GM18517 (cell line): ENCODE results near the gene UBE2O.

Experiments used
- ATAC-seq: cut with Tn5 transposase; IDR thresholded peaks from one replicate; pipeline ENCODE4 v1.9.1; 2021; ENCODE audit warnings: mild to moderate bottlenecking, moderate library complexity; ENCODE audit not compliant: unreplicated experiment

The UBE2O gene

DNA sequence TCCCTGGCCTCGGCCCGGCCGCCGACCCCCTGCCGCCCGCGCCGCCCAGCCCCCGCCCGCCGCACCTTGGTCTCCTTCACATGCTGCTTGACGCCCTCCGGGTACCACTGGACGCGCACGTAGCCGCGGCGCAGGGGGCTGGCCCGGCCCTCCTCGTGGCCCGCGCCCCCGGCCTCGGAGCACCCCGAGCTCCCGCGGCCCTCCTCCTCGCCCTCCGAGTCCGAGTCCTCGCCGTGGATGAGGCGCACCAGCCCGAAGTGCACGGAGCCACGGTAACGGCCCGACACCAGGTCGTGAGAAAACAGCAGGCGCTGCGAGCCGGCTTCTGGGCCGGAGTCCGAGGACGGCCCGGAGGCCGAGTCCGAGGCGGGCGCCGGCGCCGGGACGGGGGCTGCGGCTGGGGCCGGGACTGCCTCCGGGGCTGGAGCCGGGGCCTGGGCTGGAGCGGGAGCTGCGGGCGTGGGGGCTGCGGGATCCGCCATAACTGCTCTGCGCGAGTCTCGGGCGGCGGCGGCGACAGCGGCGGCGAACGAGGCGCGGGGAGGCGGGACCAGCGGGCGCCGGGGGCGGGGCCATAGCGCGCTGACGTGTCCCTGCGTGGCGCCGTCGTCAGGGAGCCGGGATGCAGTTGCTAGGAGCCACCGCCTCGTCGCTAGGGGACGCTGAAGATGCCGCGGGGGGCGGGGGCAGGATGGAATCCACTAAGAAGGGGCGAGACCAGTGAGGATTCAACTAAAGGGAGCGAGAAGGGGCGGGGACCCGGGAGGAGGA is at the start of gene UBE2O:
Gene UBE2O, minus strand, starts transcription at position 493 of the 771 bp plus-strand sequence. Its CDS starts 11 bp downstream, at position 482.
- peak; percentile 79 for ATAC-seq

DNA sequence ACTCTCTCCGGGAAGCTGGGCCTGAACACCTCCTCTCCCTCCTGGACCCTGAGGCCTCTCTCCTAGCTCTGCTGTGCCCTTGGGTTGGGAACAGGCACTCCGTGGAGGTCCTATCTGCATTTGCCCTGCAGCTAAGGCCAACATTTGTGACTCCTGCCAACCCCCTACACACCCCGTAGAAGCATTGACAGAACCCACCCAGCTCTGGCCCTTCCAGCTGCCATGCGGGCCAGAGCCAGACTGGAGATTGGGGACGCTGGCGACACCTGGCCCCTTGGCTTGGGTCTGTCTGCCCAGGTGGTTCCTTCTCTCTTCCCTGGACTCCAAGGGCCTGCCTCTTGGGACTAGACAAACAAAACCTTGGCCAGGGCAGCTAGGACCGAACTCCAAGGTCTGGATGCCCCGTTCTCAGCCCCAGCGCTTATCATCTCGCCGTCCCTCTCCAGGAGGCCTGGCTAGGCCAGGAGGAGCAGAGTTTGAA is 48.9 kb upstream of the UBE2O start:
- no peak for ATAC-seq

DNA sequence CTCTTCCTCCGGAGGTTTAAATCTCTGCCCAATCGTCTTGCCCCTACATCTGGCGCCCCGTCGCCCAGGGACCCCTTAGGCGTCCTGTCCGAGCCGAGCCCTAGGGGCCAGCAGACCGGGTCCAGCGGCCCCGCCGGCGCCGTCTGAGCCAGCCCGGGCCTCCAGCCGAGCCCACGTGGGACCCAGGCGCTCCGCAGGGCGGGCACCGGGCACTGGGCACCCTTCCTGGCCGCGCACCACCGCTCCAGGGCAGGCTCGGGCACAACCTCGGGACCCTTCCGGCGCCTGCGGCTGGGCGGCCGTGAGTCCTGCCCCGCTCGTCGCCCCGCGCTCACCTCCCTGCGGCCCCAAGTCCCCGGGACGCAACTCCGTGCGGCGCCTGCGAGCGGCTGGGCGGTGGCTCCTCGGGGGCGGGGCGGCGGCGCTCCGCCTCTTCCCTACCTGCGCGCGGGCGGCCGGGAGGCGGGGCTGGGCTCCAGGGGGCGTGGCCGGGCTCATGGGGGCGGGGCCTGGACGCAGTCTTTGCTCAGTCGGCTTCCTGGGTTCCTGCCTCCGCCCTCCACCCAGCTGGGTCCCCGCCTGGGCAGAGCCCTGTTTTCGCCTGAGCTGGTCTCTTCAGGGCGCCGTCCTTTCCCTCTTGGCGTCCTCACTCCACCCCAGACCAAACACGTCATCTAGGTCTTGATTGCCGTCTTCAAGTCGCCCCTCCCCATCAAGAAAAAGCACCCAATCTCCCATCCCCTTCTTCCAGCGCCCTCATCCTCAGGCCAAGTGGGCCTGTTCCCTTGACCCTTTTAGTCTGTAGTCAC is 48.3 kb upstream of the UBE2O start, which contains the start of gene RHBDF2:
Gene RHBDF2, minus strand, starts transcription at position 406 of the 809 bp plus-strand sequence. CDS start 19,899 bp downstream, outside the sequence.
- ATAC-seq = peak; percentile 55

DNA sequence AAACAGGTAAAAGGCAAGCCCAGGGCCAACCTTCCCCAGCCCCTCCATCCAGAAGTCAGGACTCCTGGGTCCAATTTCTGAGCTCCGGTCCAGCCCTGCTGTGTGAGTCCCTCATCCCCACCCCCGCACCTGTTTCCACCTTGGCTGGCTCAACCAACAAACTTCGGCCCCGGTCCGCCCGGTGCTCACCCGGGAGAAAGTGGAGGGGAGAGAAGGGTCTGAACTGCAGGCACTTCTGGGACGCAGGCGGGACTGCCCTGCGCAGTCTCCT is 47.7 kb upstream of the UBE2O start:
- ATAC-seq = no peak

DNA sequence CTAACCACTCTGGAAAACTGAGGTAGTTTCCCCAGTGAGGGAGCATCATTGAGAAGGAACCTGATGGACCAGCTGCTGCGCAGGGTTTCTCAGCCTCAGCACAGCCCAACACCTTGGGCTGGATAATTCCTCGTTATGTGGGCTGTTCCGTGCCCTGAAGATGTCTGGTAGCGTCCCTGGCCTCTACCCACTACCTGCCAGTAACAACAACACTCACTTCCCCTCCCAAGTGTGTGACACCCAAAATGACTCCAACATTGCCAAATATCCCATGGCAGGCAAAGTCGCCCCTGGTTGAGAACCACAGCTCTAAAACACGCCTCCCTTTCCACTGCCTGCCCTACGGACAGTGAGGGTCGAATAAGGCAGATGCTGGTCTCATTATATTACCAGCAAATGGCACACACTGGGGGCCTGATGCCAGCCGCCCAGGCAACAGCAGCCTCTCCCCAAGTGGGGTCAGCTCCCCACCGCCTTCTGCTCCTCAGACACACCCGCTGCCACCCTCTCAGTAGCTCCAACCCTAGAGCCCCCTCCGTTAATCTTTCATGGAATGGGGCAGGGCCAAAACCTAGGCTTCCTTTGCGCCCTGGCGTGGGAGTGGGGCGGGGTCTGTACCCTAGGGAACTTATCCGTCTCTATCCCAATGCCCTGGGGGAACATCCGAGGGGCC is 47.3 kb upstream of the UBE2O start:
- no peak for ATAC-seq

DNA sequence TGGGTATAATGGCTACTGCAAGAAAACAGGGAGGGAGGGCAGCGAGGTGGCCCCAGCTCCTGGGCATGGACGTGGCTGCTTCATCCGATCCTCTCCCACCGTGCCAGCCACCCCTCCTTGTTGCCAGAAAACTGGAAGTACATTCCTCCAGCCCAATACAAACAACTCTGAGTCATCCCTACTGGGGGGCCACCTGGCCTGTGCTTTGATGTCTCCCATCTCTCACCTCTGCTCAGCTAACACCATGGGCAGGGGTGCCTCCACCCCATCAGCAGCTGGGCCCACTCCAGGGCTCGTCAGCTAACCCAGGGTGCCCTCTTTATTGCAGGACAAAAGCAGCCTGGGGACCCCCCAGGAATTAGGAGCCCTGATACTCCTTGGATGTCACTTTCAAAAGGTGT is 46.3 kb upstream of the UBE2O start:
- ATAC-seq = no peak

DNA sequence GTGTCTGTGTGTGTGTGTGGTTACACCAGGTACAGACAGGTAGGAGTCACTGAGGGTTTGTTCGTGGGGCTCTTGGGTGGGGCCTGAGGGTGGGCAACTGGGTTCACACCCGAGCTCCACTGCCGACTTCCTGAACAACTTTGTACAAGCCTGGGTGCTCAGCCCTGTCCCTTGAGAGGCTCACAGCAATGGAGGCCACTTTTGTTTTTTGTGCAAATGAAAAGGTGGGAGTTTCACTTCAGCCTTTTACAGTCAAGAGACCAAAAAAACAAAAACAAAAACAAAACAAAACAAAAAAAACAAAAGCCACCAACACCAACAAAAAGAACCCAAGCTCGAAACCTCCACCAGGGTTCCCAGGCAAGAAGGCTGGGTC is 45.9 kb upstream of the UBE2O start:
- no peak for ATAC-seq

DNA sequence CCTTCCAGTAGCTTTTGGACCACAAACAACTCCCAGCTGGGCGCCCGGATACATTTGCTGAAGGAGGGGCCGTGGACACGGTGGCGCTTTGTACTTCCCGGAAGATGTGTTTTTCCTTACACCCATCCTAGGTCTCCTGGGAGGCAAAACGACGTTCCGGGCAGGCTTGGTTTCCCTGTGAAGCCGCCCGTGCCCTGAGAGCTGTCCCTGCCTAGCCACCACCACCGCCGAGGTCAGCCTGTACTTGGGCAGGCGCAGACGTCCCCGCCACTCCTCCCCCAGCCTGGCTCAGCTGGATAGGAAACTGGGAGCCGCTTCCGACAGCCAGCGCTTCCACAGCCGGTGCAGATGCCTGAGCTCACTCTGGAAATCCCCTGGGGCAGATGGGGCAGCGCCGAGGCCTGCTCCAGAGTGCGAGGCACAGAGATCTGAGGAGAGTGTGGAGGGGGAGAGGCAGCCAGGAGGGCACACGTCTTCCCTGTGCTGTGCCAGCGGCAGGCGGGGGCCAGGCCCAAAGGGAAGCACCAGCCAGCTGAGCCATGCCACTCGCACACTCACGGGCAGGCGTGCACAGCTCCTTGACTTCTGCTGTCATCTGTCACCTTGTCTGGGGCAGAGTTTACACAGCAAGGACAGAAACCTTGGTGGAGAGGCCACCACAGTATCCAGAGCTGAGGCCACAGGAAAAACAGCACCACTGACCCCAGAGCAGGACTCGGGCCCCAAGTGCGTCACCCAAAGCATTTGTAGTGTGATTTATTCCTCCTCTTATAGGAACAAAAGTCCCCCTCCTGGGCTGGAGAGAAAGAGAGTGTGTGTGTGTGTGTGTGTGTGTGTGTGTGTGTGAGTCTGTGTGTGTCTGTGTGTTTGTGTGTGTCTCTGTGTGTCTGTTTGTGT is 45.3 kb upstream of the UBE2O start:
- ATAC-seq = no peak

DNA sequence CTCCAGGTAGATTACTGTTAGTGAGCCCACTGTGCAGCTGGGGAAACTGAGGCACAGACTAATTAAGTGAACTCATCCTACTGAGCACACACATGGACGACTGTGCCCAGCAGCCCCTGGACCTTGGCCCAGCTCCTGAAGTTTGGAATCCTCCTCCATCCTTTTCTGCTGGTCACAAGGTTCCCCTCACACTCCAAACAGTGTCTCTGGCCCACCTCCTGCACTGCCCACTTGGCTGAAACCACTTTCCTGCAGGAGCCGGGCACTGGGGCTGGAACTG is 44.7 kb upstream of the UBE2O start:
- ATAC-seq = no peak

DNA sequence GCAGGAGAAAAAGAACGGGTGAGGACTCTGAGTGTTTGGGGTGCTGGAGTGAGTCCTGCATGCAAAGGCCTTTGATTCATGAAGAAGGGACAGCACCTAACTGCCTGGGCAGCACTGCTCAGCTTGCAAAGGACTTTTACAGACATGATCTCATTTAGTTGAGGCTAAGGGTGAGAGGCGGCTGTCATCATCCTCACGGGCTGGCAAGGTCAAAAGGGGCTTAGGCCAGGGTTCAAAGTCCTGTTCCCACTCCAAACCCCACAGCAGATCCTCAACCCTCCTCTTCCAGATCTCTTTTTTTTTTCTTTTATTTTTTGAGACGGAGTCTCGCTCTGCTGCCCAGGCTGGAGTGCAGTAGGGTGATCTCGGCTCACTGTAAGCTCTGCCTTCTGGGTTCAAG is 43.5 kb upstream of the UBE2O start:
- ATAC-seq = no peak

DNA sequence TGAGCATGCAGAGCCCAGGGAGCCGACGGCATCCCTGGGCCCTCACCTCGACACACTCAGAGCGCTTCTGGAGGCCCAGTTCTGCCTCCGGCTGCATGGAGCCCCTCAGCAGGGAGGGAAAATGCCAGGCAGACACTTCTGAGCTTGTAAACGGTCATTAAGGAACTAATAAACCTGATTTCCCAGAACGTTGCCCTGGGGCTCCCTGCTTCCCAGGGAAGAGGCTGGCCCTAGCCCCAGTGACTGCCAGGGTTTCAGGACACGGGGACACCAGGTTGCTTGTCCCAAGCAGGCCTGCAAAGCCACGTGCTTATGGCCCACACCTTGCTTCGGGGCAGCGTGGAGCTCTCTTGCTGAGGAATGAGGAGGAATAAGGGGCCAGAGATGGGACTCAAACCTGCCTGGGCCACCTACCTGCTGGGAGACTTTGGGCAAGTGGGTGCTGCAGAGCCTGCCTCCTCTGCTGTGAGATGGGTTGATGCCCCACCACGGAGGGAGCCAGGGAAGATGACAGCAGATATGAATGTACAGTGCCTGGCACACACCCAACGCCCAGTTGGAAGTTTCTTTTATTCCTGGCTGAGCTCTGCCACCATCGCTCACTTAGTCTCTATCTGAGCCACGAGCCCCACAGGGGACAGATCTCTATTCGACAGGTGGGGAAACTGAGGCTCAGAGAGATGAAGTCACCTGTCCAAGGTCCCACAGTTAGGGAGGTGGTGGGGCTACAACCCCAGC is 42.9 kb upstream of the UBE2O start:
- no peak for ATAC-seq

DNA sequence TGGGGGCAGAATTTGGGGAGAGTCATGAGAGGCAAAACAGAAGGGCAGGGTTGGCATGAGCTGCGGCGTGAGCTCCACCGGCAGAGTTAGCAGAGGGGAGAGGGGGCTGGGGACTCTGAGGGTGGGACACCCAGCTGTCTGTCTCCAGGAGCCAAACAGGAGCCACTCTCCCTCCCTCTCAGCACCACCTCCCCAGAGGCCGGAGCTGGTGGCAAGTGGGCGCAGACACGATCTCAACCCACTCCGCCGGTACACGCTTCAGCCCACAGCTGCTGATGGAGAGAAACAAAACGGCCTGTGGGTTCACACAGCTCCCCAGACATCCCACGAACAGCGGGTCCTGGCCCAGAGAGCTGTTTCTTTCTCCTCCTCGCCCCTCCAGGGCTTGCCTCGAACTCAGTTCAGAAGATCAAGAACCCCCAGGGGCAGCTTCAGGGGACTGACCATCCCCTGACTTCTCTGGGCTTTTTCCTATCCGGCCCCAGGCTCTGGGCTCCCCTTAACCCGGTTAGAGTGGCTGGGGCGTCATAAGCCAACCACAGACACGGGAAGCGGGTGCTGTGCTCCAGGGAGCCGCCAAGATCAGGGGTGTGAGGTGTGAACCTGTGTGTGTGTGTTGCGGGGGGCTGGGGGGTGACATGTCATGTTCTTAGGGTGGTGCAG is 40.7 kb upstream of the UBE2O start:
- no peak for ATAC-seq

DNA sequence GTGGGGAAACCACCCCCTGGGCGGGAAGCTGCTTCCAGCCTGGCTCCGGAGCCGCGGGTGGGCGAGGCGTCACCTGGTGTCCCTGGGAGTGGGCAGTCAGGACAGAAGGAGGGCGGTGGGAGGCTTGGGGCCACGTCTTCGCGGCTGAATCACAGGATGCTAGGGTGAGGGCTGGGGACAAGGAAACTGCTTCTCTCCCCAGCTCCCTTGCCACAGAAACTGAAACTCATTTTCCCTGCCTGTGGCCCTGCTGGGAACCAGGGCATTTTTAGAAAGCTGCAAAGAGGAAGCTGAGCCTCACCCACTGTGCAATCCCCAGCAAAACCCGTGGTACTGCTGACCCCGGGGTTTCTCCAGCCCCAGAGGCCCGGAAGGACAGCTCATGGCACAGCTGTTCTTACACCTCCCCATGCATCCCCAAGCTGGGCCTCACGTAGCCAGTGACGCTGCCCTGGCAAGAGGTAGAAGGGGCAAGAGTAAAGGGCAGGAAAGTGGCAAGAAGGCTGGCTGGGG is 40.1 kb upstream of the UBE2O start:
- peak; percentile 35 for ATAC-seq

DNA sequence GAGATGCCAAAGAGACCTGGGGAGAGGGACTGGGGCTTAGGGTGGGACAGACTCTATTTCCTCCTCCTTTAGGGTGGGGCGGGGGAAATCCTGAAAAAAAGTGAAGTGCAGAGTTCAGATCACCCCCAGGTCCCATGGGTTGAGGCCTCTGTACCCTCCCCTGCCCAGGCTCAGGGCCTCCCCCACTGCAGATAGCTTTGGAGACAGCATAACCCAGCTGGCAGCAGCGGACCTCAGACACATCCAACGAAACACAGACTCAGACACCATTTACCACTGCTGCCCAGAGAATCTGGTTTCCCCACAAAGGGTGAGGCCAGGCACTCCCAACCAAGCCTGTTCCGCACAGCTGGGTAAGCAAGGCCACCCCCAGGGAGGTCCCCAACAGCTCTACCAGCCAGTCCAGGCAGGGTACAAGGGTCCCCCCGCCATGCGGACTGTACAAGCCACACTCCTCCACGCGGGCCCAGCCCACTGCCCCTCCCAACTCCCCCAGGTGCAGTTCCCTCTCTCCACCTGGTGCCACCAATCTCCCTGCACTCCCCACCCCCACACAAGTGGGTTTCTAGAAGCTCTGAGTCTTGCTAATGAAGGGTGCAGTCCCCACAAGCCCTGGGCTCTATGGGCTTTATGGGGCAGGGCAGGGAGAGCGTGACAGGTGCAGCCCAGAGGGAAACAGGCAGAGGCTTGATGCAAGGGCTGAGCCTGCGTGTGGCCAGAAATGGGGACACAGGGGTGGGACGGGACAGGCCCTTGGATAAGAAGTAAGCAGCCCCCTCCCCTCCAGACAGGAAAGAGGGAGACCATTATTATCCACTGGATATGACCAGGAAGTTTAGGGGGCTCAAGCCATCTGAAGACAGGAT is 39.4 kb upstream of the UBE2O start:
- peak; percentile 46 for ATAC-seq

DNA sequence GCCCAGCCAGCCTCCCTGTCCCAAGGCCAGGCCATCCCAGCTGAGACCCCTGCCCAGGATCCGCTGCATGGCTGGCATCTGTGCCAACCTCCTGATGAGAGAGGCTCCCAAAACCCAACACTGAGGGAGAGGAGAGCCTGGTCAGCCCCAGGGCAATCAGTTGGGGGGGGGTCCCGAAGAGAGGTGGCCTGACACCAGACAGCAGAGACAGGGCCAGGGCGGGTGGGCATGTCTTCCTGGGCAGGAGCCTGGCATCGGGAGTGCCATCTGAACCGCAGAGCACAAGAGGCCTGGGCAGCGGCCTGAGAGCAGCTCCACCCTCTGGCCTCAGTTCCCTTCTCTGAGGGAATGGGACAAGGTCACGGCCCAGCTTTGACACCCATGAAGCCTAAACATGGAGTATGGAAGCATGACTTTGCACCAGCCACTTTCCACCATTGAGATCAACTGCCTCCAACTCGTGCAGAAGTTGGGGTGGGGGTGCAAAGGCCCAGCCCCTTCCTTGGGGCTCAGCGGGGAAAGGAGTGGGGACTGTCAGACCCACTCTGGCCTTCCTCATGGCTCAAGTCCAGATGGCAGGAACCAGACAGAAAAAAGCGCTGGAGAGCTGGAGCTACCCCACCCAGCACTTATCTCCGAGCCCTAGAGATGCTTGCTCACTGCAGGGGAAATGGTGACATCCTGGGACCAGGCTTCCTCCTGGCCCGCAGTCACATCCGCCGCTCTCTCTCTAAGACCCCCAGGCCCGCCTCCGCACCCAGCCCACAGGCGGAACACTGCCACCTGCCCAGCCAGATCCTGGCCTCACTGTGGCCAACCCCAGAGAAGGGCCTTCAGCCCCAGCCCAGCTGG is 38.5 kb upstream of the UBE2O start:
- ATAC-seq = peak; percentile 3

DNA sequence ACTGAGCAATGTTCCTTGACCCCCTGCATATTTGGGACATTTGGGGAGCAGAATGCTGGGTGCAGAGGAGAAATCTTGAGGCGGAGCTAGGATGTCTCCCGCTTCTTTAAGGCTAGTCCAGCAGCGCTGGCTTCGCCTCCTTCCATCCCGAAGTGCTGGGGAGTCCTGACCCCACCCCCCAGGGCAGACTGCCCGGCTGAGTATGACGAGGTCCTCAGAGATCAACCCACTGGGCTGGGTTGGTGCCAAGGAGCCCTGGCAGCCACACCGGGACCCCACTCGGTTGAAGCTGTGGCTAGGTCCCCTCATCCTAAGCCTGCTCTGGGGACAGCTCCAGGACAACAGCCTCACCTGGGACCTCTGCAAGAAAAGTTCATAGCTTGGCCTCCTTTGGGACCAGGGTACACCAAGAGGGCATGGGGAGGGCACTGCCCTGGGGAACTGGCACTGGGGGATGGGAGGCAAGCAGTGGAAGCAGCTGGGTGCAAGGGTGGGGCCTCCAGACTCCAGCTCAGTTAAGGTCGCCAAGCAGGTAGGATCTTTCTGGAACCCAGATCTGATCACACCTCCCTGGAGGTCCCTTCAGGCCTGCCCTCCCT is 37.3 kb upstream of the UBE2O start:
- no peak for ATAC-seq
